NCI-H2107 treated with DMSO at 0.1 percent for 48 hours (cell line): ENCODE data around the gene MAP4K5.
A peak's percentile ranks its signal among the peaks of the same experiment; 100 is the strongest.
"Not testable (repeated sequence)": the region's sequence is repeated elsewhere in the genome, so short reads cannot be mapped to it uniquely, and the experiment has no call there.

Experiments used
- DNase-seq: peaks from one replicate; lab custom pipeline; 2025; ENCODE audit not compliant: unreplicated experiment; lab: John Stamatoyannopoulos, UW

The MAP4K5 gene

DNA sequence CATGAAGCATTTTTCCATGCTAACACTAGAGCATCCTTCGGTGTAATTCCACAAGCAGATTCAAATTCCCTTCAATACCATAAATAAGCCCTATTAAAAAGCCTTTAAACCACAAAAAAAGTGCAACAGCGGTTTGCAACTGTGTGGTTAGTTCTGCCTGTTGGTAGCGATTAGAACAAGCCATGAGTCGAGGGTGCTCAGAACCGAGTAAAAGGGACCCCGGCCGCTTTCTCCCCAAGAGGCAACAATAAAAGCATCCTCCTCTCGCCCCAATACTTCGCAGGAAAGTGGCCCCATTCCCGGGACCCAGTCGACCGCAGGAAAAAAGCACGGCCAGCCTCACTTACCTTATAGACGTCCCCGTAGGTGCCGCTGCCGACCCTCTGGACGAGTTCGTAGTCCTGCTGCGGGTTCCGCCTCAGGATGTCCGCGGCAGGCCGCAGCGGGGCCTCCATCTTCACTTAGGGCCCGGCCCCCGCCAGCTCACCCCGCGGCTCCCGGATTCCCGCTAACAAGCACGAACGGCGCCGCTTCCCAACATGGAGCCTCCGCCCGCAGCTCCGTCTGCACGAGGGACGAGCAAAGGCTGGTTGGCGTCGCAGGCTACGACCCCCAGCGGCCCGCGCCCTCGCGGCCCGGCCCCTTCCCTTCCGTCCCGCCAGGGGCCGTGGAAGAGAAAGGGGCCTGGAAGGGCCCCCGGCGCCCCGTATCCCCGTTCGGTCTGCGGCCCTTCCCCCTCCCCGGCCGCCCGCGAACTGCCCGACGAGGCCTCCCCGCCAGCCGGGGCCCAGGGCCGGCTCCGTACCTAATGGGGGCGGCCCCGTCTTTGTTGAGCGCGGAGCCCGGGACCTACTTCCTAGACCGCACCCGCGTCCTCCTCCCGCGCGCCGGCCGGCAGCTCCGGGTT lies 521 bp downstream of the MAP4K5 start:
- DNase-seq, result peak; percentile 53

DNA sequence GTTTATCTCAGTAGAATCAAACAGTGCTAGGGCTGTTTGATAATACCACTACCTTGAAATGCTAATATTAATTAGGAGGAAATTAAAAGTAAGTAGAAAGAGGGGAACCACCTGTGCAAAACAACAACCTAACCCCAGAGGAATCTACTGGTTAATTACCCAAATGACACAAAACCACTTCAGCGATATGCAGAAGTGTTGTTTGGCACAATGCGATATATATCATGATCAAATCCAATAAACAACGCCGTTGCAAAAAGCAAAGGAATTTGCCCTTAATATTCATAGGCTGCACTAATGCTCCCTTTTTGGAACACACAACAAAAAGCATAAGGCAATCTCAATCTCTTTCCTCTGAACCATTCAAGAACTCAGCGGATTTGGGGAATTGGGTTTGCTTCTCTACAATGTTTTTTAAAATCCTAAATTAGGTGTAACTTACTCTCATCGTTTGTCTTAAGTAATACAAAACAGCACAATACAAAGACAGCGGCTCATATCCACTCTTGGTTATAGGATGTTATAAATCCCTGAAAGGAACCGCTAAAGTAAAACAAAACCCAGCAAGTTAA lies 1.5 kb downstream of the MAP4K5 start:
- DNase-seq, result peak; percentile 16

DNA sequence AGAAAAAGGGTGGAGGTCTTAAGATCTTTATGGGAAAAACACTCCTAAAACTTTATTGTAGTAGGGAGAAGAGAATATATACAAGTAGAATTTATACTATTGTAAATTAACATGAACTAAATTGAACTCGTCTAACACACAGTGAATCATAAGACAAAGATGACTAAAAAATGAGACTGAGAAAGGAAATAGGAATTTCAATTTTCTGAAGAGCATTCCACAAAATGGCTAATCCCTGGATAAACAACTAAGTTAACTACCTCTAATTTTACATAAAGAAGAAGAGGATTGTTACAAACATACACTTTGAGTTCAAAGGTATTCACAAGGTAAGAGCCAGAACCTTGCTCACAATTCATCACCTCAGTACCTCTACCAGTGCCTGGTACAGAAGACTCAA lies 2.0 kb downstream of the MAP4K5 start:
- DNase-seq, result no peak

DNA sequence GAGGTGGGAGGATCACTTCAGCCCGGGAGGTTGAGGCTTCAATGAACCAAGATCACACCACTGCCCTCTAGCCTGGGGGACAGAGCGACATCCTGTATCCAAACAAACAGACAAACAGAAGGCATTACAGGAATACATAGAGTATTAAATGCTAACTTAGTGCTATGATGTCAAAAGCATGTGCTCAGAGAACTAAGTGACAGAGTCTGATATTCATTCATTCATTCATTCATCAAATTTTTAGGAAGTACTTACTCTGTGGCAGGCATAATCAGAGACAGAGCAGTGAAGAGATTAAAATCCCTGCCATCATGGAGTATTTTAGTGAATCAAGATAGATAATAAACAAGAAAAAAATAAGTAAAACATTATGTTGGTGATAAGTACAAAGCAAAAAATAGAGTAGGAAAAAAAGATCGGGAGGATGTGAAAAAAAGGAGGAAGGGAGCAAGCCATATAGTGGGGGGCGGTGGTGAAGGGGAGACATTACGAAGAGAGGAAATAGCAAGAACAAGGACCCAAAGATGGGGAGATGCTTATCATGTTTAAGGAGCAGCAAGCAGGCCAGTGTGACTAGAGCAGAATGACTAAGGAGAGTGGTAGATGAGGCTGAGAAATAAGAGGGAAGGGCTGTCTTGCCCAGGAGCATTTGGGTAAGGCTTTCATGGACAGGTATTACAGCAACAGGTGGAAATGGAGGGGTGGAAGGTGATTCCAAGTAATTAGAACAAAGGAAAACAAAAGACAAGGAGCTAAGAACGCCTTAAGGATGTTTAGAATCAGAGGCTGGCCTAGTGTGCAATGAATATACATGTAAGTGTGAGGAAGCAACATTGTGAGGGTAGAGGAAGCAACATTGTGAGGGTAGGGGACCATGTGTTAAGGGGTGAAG lies 2.8 kb downstream of the MAP4K5 start:
- DNase-seq, result no peak

DNA sequence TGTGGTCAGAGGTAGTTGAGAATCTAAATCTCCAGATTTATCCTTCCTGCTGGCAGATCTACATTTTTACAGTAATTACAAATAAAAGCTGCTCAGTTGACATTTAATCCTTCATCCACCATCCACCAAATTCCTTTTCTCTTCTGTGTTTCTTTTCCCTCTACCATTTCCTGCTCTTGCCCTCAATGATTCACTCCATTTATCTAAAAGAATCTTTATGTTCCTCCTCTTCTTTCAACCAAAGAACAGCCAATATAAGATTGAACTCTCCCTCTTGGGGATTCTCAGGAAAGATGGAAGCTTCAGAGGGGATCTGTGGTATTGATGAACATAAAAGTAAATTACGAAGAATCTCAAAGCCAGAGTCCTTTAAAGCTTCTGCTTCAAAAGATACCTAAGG lies 4.4 kb downstream of the MAP4K5 start:
- no peak for DNase-seq

DNA sequence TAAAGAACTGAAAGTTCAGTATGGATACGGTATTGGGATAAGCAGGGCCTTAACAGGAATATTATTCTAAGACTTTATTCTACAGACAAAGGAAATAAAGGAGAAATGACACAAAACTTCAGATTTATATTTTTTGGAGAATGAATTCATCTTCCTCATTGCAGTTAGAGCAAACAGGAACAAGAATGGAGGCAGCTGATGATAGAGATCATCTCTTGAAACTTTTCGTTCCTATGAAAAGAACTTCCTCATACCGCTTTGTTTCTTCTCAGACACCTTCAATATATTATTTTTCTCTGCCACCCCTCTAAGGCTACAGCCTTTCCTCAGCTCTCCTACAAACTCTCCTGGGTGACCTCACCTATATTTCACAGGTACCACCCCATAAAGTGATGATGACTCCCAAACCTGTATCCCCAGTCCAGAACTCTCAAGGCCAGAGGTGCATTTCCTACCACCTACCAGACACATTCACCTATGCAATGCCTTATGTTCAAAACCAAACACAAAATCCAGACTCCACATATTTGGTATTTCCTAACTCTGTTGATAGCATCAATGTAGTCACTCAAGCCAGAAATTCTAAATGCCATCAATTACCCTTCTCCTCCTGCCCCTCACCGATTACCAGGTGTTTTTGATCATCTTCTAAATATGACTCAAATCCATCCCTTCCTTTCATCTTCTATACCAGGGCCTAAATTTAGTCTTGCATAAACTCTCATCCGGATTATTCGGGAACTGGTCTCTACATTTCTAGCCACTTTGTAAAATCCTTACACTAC lies 7.4 kb downstream of the MAP4K5 start:
- no peak for DNase-seq

DNA sequence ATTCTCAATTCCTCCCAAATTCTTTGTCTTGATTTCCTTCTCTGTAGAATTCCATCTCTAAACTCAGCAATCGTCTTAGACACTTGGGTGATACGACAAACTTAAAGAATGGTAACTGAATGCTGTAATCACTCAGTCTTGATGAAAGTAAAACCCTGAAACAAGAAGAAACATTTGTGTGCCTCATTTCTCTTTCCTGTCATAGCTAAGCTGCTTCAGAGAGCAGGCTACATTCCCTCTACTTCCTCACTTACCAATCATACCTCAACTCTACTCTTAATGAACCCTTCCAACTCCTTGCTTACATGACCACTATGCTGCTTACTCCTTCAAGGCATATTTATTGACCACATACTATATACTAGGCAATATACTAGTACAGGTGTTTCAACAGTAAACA lies 8.3 kb downstream of the MAP4K5 start:
- DNase-seq, result no peak

DNA sequence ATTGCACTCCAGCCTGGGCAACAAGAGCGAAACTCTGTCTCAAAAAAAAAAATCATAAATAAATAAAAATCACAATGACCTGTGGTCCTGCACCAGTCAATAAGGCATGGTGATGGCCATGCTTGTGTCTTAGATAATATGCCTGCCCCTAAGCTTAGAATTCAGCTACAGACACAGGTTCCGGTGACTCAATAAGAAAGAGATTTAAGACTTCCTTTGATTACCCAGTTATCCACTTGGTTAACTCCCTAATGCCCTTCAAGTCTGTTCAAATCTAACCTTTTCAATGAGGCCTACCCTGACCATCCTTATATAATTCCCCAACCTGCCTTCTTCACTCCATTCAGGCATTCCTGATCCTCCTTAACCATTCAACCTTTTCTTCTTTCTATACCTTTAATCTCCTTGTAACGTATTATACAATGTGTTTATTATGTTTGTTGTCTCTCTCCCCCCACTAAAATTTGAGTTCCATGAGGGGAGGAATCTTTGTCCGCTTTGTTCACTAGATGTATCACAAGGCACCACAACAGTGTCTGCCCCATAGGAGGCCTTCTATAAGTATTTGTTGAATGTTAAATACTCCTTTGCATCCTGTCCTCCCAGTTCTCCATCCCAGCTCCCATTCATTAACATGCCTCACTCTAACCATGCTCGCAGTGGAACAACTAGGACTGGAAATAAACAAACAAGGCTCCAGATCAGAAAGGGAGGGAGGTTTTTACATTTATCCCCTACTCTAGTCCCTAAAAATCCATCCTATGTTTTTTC lies 8.9 kb downstream of the MAP4K5 start:
- no peak for DNase-seq

DNA sequence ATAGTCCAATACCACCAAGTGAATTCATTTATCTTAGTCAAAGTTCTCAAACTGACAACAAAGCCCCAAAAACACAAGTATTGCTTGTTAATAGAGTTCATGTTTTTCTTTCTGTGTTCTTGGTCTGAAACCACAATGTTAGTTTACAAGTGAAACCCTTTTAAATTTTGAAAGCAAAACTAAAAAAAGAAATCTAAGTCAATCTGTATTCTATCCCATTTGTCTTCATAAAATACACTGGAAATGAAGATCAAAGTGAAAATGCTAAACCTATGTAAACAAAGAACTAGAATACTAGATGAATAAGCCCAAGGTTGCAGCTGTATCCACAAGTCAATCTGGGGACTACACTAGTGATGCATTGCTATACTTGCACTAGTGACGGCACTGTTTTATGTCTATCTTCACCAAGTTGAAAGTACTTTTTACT lies 10.4 kb downstream of the MAP4K5 start:
- no peak for DNase-seq

DNA sequence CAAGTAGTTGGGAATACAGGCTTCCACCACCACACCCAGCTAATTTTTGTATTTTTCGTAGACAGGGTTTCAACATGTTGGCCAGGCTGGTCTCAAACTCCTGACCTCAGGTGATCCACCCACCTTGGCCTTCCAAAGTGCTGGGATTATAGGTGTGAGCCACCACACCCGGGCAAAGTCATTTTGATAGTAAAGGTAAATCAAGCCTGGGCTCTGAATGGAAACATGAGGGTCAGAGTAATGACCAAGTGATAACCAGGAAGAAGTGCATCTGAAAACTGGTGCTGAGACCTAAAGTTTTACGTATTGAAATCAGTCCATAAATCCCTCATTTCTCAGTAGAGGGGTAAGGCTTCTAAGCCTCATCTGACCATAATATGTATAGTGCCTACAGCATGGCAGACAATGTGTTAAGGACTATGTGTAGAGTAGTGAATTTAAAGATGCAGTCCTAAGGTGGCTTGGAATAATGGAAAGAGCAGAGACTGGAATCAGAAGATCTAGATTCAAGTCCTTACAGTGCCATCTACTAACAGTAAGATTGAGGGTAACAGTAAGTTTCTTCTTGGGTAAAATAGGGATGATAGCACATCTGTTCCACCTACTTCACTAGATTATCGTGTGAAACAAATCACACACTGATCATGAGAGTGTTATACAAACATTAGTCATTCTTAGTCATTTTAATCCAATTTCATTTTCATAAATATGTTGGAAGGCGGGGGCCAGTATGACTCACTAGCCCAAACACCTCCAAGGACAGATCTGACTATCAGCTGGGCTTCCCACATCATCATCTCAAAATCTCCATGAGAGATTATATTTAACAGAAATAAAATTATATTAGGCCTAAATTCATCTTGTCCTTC lies 11.2 kb downstream of the MAP4K5 start:
- no peak for DNase-seq

DNA sequence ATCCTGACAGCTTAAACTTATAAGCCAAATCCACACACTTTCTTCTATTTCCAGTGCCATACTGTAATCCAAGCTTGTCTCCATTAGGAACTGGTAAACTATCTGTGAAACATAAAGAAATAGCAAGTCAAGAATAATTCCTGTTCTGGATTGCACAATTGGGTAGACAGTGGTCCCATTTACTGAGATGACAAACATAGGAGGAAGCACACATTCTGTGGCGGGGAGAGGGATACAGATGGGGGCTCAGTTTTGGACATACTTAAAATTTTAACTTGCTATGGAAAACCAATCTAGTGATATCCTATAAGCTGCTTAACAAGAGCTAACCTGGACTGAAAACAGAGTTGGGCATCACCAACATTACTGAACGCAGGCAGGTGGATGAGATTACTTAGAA lies 16.3 kb downstream of the MAP4K5 start:
- no peak for DNase-seq

DNA sequence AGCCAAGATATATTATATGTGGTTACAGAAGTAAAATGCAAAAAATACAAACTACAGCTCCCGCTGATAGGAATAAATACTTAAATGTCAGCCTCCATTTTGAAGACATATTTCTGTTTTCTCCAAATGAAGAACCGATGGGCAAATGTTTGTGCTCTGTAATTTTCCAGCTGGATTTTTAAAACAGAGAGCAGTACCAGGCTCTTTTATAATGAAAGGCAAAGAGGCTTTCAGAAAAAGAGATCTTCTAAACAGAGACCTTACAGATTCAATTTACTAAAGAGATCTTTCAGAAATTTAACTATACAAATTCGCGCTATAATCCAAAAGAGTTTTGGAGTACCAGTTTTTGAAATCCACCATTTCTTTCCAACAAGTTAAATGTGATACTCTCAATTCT lies 19.9 kb downstream of the MAP4K5 start:
- DNase-seq, result no peak

DNA sequence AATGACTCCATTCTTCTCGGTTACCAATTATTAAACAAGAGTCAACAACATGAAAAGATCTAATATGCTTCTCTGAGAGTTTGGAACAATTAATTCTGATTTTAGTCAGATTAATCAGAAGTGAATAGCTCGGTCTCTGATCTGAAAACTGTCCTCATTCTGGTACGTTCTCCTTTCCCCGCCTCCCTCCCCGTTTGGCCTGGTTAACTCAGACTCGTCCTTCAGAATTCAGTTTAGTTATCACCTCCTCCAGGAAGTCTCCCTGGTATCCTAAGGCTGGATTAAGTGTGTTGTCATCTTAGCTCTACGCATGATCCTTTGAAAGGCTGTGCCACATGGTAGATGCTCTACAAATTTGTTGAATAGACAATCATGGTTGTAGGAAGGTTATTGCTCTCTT lies 22.2 kb downstream of the MAP4K5 start:
- DNase-seq, result no peak

DNA sequence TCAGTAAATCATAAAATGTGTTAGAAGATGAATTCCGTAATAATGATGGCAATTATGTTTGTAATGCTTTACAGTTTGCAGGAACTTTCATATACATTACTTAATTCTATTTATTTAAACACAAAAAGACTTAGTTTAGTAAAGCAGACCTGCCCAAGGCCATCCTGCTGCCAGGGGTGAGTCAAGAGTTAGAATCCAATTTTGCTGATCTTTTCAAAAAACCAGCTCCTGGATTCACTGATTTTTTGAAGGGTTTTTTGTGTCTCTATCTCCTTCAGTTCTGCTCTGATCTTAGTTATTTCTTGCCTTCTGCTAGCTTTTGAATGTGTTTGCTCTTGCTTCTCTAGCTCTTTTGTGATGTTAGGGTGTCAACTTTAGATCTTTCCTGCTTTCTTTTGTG lies 25.3 kb downstream of the MAP4K5 start:
- not testable (repeated sequence) for DNase-seq

DNA sequence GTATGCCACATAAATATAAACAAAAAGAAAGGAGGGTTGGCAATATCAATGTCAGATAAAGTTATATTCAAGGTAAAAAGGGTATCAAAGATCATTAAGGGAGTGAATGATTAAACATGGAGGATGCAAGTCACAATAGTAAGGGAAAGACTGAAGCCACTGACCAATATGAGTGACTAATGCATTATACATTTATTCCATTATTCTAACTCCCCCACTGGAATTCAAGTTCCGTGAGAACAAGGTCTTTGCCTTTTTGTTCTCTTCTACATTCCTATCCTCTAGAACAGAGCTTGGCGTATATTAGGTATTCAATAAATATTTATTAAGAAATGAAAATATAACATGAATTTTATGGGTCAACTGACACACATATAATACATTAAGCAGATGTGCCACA lies 30.7 kb downstream of the MAP4K5 start:
- no peak for DNase-seq

DNA sequence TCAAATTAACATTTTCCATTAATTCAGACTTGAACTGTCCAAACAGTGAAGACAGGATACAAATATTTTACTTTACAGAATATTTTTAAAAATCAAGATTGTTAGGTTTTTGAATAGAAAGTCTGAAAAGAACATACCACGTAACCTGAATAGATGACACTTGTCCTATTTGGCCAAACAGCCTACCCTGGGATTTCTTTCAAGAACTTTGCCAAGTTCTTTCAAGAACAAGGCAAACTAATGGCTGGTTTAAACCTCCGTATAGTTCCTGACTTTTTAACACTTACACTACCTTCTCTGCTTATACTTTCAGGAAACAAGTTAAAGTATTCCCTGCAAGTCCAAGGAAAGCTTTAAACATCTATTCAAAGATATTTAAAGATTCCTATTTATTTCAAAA lies 35.0 kb downstream of the MAP4K5 start:
- no peak for DNase-seq

DNA sequence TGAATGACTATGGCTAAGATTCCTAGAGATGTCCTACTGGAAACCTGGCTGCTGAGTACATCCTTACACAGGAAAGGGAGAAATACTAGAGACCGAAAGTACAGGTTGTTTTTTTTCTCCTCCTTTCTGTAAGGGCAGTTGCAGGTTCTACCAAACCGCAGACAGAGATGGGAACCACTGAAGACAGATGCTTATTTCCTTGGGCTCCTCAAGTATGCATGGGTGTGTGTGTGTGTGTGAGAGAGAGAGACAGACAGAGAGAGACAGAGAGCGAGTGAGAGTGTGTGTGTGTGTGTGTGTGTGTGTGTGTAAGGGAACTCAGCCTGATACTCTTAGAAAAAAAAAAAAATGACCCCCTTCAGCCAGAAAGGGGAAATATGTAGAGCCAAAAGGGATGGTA lies 42.5 kb downstream of the MAP4K5 start:
- DNase-seq, result no peak

DNA sequence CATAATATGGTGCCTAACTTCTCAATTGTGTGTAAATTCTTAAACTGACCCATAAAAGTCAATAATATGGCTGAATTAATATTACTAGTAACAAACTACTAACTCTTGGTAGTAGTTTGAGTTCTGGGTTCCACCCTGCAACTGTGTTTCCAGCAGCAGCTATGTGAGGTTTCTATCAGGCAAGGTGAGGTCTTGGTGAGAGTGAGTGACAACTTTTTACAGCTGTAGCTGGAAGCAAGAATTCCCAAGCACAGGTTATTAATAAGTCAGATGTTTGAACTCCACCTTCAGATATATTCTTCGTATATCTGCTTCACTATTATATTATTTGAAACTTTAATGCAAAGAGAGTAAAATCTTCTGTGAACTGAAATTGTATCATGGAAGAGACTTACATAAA lies 43.8 kb downstream of the MAP4K5 start:
- no peak for DNase-seq

DNA sequence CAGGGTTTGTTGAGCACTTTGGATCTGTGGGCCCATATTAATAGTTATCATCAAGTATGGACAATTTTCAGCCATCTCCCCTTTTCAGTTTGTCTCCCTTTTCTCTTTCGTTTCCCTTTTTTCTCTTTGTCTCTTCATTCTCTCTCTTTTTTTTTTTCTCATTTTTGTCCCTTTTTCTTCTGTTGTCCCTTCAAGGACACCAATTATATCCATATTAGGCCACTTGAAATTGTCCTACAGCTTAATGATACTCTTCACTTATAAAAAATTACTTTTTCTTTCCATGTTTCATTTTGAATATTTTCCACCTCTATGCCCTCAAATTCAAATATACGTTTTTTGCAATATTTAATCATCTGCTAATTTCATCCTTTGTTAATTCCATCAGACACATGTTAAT lies 53.3 kb downstream of the MAP4K5 start:
- DNase-seq, result no peak
